ENCODE measurements around the gene BICDL1.

The BICDL1 gene

GRCh38 chr12:120081641-120082040, 92.6 kb downstream of the BICDL1 start:
- DNase-seq, result no peak

GRCh38 chr12:120085920-120086645, 97.0 kb downstream of the BICDL1 start:
- DNase-seq, result no peak

GRCh38 chr12:120086801-120087621, 98.0 kb downstream of the BICDL1 start:
- peak; percentile 99 for DNase-seq

GRCh38 chr12:120089105-120089504, 100.1 kb downstream of the BICDL1 start:
- DNase-seq, result no peak

GRCh38 chr12:120089796-120090195, 100.8 kb downstream of the BICDL1 start:
- DNase-seq, result no peak

- no peak for DNase-seq
These were observed 101.2 kb downstream of the BICDL1 start for GRCh38 chr12:120090206-120090605.

- no peak for DNase-seq
These were observed 101.7 kb downstream of the BICDL1 start for GRCh38 chr12:120090626-120091295.

- DNase-seq, result no peak
These were observed 102.5 kb downstream of the BICDL1 start for GRCh38 chr12:120091371-120092090.

- no peak for DNase-seq
These were observed 103.7 kb downstream of the BICDL1 start for GRCh38 chr12:120092551-120093335.

- no peak for DNase-seq
These were observed 104.2 kb downstream of the BICDL1 start for GRCh38 chr12:120093336-120093591.

- DNase-seq, result peak; percentile 37
These were observed 104.7 kb downstream of the BICDL1 start for GRCh38 chr12:120093592-120094355.

GRCh38 chr12:120094485-120094884, 105.4 kb downstream of the BICDL1 start:
- no peak for DNase-seq

GRCh38 chr12:120095331-120095730, 106.3 kb downstream of the BICDL1 start:
- no peak for DNase-seq

- DNase-seq, result no peak
These were observed 106.7 kb downstream of the BICDL1 start for GRCh38 chr12:120095736-120096135.

GRCh38 chr12:120096671-120097202, 107.7 kb downstream of the BICDL1 start:
- no peak for DNase-seq

- DNase-seq, result no peak
These were observed 109.9 kb downstream of the BICDL1 start for GRCh38 chr12:120098756-120099470.

- DNase-seq, result no peak
These were observed 110.7 kb downstream of the BICDL1 start for GRCh38 chr12:120099738-120100137.

- DNase-seq, result no peak
These were observed 111.6 kb downstream of the BICDL1 start for GRCh38 chr12:120100630-120101029.

GRCh38 chr12:120101182-120101581, 112.1 kb downstream of the BICDL1 start:
- DNase-seq, result no peak

- no peak for DNase-seq
These were observed 112.6 kb downstream of the BICDL1 start for GRCh38 chr12:120101617-120102016.
